Ovary (tissue), 9 donors: Measurements from ENCODE around the gene SUN1. TPM values are rescaled to one million over a fixed set of nuclear protein-coding genes. Genes with fewer than 3 reads are reported as not detected.
"Not testable (repeated sequence)": the region's sequence is repeated elsewhere in the genome, so short reads cannot be mapped to it uniquely, and the experiment has no call there.

Source experiments
- DNase-seq, 5 donors: peaks; one replicate each; pipeline ENCODE4 v3.0.0-alpha.2; 2019 to 2020
- H3K27ac ChIP-seq, 2 donors: fragments of 200-600 bp; one replicate each; pipeline versions ENCODE4 v1.5.1 to v1.8.0; 2019 to 2022
- H3K27me3 ChIP-seq: fragments of 200-600 bp; one replicate; pipeline ENCODE4 v1.8.0; 2022
- H3K36me3 ChIP-seq: fragments of 200-600 bp; sonication (generic); one replicate; pipeline ENCODE4 v1.5.1; 2019
- H3K4me1 ChIP-seq: one replicate; pipeline ENCODE4 v1.8.1; 2013; ENCODE audit warnings: mild to moderate bottlenecking, moderate library complexity; ENCODE audit not compliant: insufficient read depth
- H3K4me3 ChIP-seq: fragments of 200-600 bp; sonication (generic); one replicate; pipeline ENCODE4 v1.5.1; 2017
- H3K9me3 ChIP-seq, 2 donors: fragments of 200-600 bp in 1 of 2; sonication (generic) in 1 of 2; one replicate each; pipeline versions ENCODE4 v1.5.1 to v1.8.1; 2013 to 2019; ENCODE audit warnings: mild to moderate bottlenecking in 1 of 2, moderate library complexity in 1 of 2
- CTCF ChIP-seq, 3 donors: fragments of 450-650 bp in 2 of 3; fragments of 200-600 bp in 1 of 3; IDR thresholded peaks; one replicate each; pipeline versions ENCODE4 v1.5.1 to v1.8.0; 2016 to 2022; ENCODE audit warnings: antibody characterized with exemption in 3 of 3, mild to moderate bottlenecking in 1 of 3
- EP300 ChIP-seq: sonication (generic); formaldehyde crosslinking; IDR thresholded peaks from one replicate; pipeline ENCODE4 v1.6.1; 2017; ENCODE audit warnings: antibody characterized with exemption
- POLR2A ChIP-seq: fragments of 450-650 bp; IDR thresholded peaks from one replicate; pipeline ENCODE4 v1.6.1; 2017; ENCODE audit warnings: antibody characterized with exemption, mild to moderate bottlenecking, moderate library complexity
- WGBS, 3 donors: extraction: QIAGEN DNeasy Blood & Tissue Kit in 1 of 3; methylation state at CpG; one replicate each; pipeline versions ENCODE4 v1.1.5 to v1.1.7; 2013 to 2017; 5-methylcytosine and 5-hydroxymethylcytosine counted together
- intact Hi-C, 4 donors: fragments of 100-400 bp; cut with DNase I; formaldehyde crosslinking; loops; one replicate each; pipeline versions ENCODE4 v1.11.0 to v1.15.1; 2022 to 2023
- polyA plus RNA-seq, 2 donors: library from polyadenylated mRNA; stranded (reverse); fragments of 200-250 nt in 1 of 2; fragments of 350-450 nt in 1 of 2; fragmentation: Illumina TruSeq in 1 of 2; extraction: RNeasy Lipid Tissue Mini Kit (QIAGEN cat#74804) in 1 of 2; gene quantifications; one replicate each; pipeline ENCODE4 v1.2.3, GENCODE V29; 2013 to 2014
- total RNA-seq, 7 donors: library from RNA; depleted of rRNA in 2 of 7; stranded (reverse); fragments of >200 nt in 2 of 7; fragmentation: NEBNext Ultra II Directional in 3 of 7; extraction: Animal tissue kit (Norgen Biotek cat#: 25700) in 3 of 7; gene quantifications; one replicate each; pipeline versions ENCODE4 v1.1.0 to v1.2.4, GENCODE V29; 2016 to 2023
- donor health status: DM: no; HTN: no; CAD: no; lungs with moderate emphysema.
- donor health status: DM: no; HTN: no; CAD: no.
- donor health status: Bipolar disorder and iron deficiency.
- donor health status: DM: yes; HTN: yes; CAD: no.
- donor health status: DM: no; HTN: no; CAD: no.
- donor health status: DM: yes; HTN: yes; CAD: no.

The SUN1 gene
- total and polyA plus RNA-seq, 9 donors, result 100 to 196 (median 143) TPM

- H3K36me3 ChIP-seq, result no peaks in the 10 kb centered on the region
- no peak overlapping the region for H3K27ac ChIP-seq
- peak in 2 of 5 donors; percentile 64 to 66 for DNase-seq
- H3K27me3 ChIP-seq, result no peaks in the 10 kb centered on the region
- 37 to 58% (median 43%) methylated on average over 43 to 49 of the region's 49 CpGs for WGBS, 3 donors
- peaks cover 10% of the 10 kb centered on the region for H3K4me1 ChIP-seq
- no peak for TF ChIP-seq POLR2A
- TF ChIP-seq EP300, result no peak
- no peak for TF ChIP-seq CTCF (IDR thresholded peaks at IDR 0.05)
- H3K4me3 ChIP-seq, result no peak overlapping the region
- intact Hi-C loops, result loop anchor here in 1 of 4 donors (10.0 kb wide), 1 partner anchor 277 kb away; no protein-coding TSS in a partner anchor
- H3K9me3 ChIP-seq, result no peaks in the 10 kb centered on the region
These were observed 75.1 kb downstream of the SUN1 start for GRCh38 chr7:907158-907980.

GRCh38 chr7:908159-908581 is 75.9 kb downstream of the SUN1 start:
- intact Hi-C loops, result loop anchor here in 1 of 4 donors (10.0 kb wide), 1 partner anchor 277 kb away; no protein-coding TSS in a partner anchor

GRCh38 chr7:908591-909357 is 76.5 kb downstream of the SUN1 start:
- WGBS, 3 donors, result 24 to 59% (median 29%) methylated on average over 44 to 63 of the region's 73 CpGs
- peak in 3 of 5 donors; percentile 55 to 81 (median 71) for DNase-seq
- not testable (repeated sequence) for H3K9me3 ChIP-seq, H3K4me3 ChIP-seq, H3K27ac ChIP-seq, H3K36me3 ChIP-seq, H3K27me3 ChIP-seq
- H3K4me1 ChIP-seq, result peaks cover 10% of the 10 kb centered on the region
- peak; percentile 26 to 85 (median 51) for TF ChIP-seq CTCF (IDR thresholded peaks at IDR 0.05)
- intact Hi-C loops, result loop anchor here in 1 of 4 donors (10.0 kb wide), 1 partner anchor 276 kb away; no protein-coding TSS in a partner anchor

More at GRCh38 chr7:908159-908581, 75.9 kb downstream of the SUN1 start:
- no peak for TF ChIP-seq EP300
- no peak for TF ChIP-seq POLR2A
- no peak for TF ChIP-seq CTCF (IDR thresholded peaks at IDR 0.05)
- WGBS, 3 donors, result 78 to 91% (median 81%) methylated on average over 10 to 12 of the region's 12 CpGs
- Histone ChIP-seq H3K36me3 (no peaks in the 10 kb centered on the region), H3K4me1 (peaks cover 10% of the 10 kb centered on the region), H3K27me3 (no peaks in the 10 kb centered on the region), H3K9me3 (no peaks in the 10 kb centered on the region), H3K4me3 (no peak overlapping the region), H3K27ac (no peak overlapping the region)
- no peak for DNase-seq
